WTC11 (cell line): ENCODE results near the gene KCTD11. TPM values are rescaled to one million over a fixed set of nuclear protein-coding genes. Genes with fewer than 3 reads are reported as not detected.
A peak's percentile ranks its signal among the peaks of the same experiment; 100 is the strongest.

Experiments
- ATAC-seq: fragments of 200-7000 bp; cut with Tn5 transposase; 2 replicates; pipeline ENCODE4 v1.10.0; 2021; ENCODE audit warnings: mild to moderate bottlenecking, moderate library complexity
- CTCF ChIA-PET: fragments of 300-600 bp; sonication (Branson Sonifier 250); formaldehyde crosslinking; loops from one replicate; lab custom pipeline; 2021; ENCODE audit warnings: antibody characterized with exemption; lab: Charles Lee
- POLR2A ChIA-PET: fragments of 350-600 bp; sonication (Branson Sonifier 250); formaldehyde crosslinking; loops from one replicate; lab custom pipeline; 2021; ENCODE audit warnings: antibody characterized with exemption; lab: Charles Lee
- DNase-seq: peaks from one replicate; pipeline ENCODE4 v3.0.0; 2021; ENCODE audit warnings: low spot score
- H3K27ac Mint-ChIP-seq: 2 replicates; pipeline ENCODE4 v1.8.0; 2021; ENCODE audit warnings: mixed read lengths
- H3K27me3 Mint-ChIP-seq: 2 replicates; pipeline ENCODE4 v1.8.0; 2021; ENCODE audit warnings: low read depth, mild to moderate bottlenecking, moderate library complexity, mixed read lengths
- H3K36me3 Mint-ChIP-seq: 2 replicates; pipeline ENCODE4 v1.8.0; 2021; ENCODE audit warnings: mixed read lengths
- H3K4me1 Mint-ChIP-seq: 2 replicates; pipeline ENCODE4 v1.8.0; 2022; ENCODE audit warnings: mixed read lengths
- H3K4me3 Mint-ChIP-seq: 2 replicates; pipeline ENCODE4 v1.8.0; 2021; ENCODE audit warnings: mild to moderate bottlenecking, moderate library complexity, mixed read lengths
- H3K9me3 Mint-ChIP-seq: 2 replicates; pipeline ENCODE4 v1.8.0; 2021; ENCODE audit warnings: mixed read lengths
- ARID4B ChIP-seq: sonication (generic); formaldehyde crosslinking; IDR thresholded peaks from 2 replicates; pipeline ENCODE4 v1.8.0; 2023; ENCODE audit warnings: missing genetic modification reagents, mild to moderate bottlenecking, borderline replicate concordance
- ATF1 ChIP-seq: sonication (generic); formaldehyde crosslinking; IDR thresholded peaks from 2 replicates; pipeline ENCODE4 v1.8.1; 2023; ENCODE audit warnings: mild to moderate bottlenecking, moderate library complexity, missing genetic modification reagents
- CDX4 ChIP-seq: fragments of 250-450 bp; sonication (Bioruptor Pico); IDR thresholded peaks from 2 replicates; pipeline ENCODE4 v1.9.0; 2021; ENCODE audit warnings: moderate library complexity, mild to moderate bottlenecking, inconsistent platforms, borderline replicate concordance
- ETV6 ChIP-seq: sonication (generic); formaldehyde crosslinking; IDR thresholded peaks from 2 replicates; pipeline ENCODE4 v1.8.1; 2022; ENCODE audit warnings: mild to moderate bottlenecking, missing genetic modification reagents
- FOXK1 ChIP-seq: sonication (generic); formaldehyde crosslinking; IDR thresholded peaks from 2 replicates; pipeline ENCODE4 v1.8.0; 2022; ENCODE audit warnings: mild to moderate bottlenecking, moderate library complexity, missing genetic modification reagents
- GRHL2 ChIP-seq: fragments of 250-450 bp; sonication (Bioruptor Pico); IDR thresholded peaks from 2 replicates; pipeline ENCODE4 v1.8.0; 2022; ENCODE audit warnings: mild to moderate bottlenecking, moderate library complexity; ENCODE audit not compliant: insufficient replicate concordance, severe bottlenecking
- GTF2I ChIP-seq: fragments of 250-450 bp; sonication (Bioruptor Pico); conservative IDR thresholded peaks from 2 replicates; pipeline ENCODE4 v1.4.0; 2021; ENCODE audit warnings: mild to moderate bottlenecking
- IRF2 ChIP-seq: sonication (generic); formaldehyde crosslinking; IDR thresholded peaks from 2 replicates; pipeline ENCODE4 v1.8.0; 2022; ENCODE audit warnings: low read depth, missing genetic modification reagents, borderline replicate concordance
- MXD4 ChIP-seq: fragments of 250-450 bp; sonication (Bioruptor Pico); IDR thresholded peaks from 2 replicates; pipeline ENCODE4 v1.8.0; 2021; ENCODE audit warnings: mild to moderate bottlenecking, moderate library complexity, borderline replicate concordance
- MYBL2 ChIP-seq: sonication (generic); formaldehyde crosslinking; IDR thresholded peaks from 2 replicates; pipeline ENCODE4 v1.8.1; 2023; ENCODE audit warnings: mild to moderate bottlenecking, moderate library complexity, missing genetic modification reagents
- NFATC4 ChIP-seq: fragments of 250-450 bp; sonication (Bioruptor Pico); IDR thresholded peaks from 2 replicates; pipeline ENCODE4 v1.9.0; 2021; ENCODE audit warnings: mild to moderate bottlenecking
- NR1H2 ChIP-seq: sonication (generic); formaldehyde crosslinking; IDR thresholded peaks from 2 replicates; pipeline ENCODE4 v1.9.0; 2021; ENCODE audit warnings: mild to moderate bottlenecking, moderate library complexity, missing genetic modification reagents
- TEAD1 ChIP-seq: sonication (generic); formaldehyde crosslinking; IDR thresholded peaks from 2 replicates; pipeline ENCODE4 v1.8.0; 2022; ENCODE audit warnings: mild to moderate bottlenecking, missing genetic modification reagents
- TEAD4 ChIP-seq: sonication (generic); formaldehyde crosslinking; IDR thresholded peaks from 2 replicates; pipeline ENCODE4 v1.8.0; 2022; ENCODE audit warnings: mild to moderate bottlenecking, missing genetic modification reagents
- ZBTB21 ChIP-seq: sonication (generic); formaldehyde crosslinking; IDR thresholded peaks from 2 replicates; pipeline ENCODE4 v1.8.1; 2023; ENCODE audit warnings: mild to moderate bottlenecking, missing genetic modification reagents, borderline replicate concordance
- ZNF281 ChIP-seq: sonication (generic); formaldehyde crosslinking; IDR thresholded peaks from 2 replicates; pipeline ENCODE4 v1.8.0; 2023; ENCODE audit warnings: mild to moderate bottlenecking, missing genetic modification reagents
- ZNF423 ChIP-seq: fragments of 250-450 bp; sonication (Bioruptor Pico); IDR thresholded peaks from 2 replicates; pipeline ENCODE4 v2.1.2; 2022; ENCODE audit warnings: mild to moderate bottlenecking, moderate library complexity
- total RNA-seq: library from RNA; stranded (reverse); gene quantifications from 3 replicates; pipeline ENCODE4 v1.2.3, GENCODE V29; 2021
- TF ChIP-seq, protein P1 (sequence below): sonication (generic); formaldehyde crosslinking; IDR thresholded peaks from 2 replicates; pipeline ENCODE4 v1.8.1; 2023; ENCODE audit warnings: mild to moderate bottlenecking, missing genetic modification reagents
- TF ChIP-seq, protein P2 (sequence below): sonication (generic); formaldehyde crosslinking; IDR thresholded peaks from 2 replicates; pipeline ENCODE4 v1.8.1; 2022; ENCODE audit warnings: mild to moderate bottlenecking, moderate library complexity, missing genetic modification reagents
- TF ChIP-seq, protein P3 (sequence below): sonication (generic); formaldehyde crosslinking; IDR thresholded peaks from 2 replicates; pipeline ENCODE4 v1.8.1; 2023; ENCODE audit warnings: mild to moderate bottlenecking, missing genetic modification reagents, moderate library complexity
- TF ChIP-seq, protein P4 (sequence below): sonication (generic); formaldehyde crosslinking; IDR thresholded peaks from 2 replicates; pipeline ENCODE4 v1.8.0; 2022; ENCODE audit warnings: mild to moderate bottlenecking, missing genetic modification reagents

KCTD11 gene
- total RNA-seq, 1 experiment from 2014 or later: 8.1 TPM

GRCh38 chr17:7327501-7327900 lies 24.5 kb upstream of the KCTD11 start (continued):
- TF ChIP-seq ARID4B (CRISPR knock-in tag): no peak
- TF ChIP-seq NR1H2 (CRISPR knock-in tag): no peak
- TF ChIP-seq IRF2 (CRISPR knock-in tag): no peak
- TF ChIP-seq TEAD1 (CRISPR knock-in tag): no peak
- no peak for TF ChIP-seq ZNF281 (CRISPR knock-in tag)

GRCh38 chr17:7328009-7328408 lies 24.0 kb upstream of the KCTD11 start:
- peak overlapping the region; percentile 93 for H3K4me3 Mint-ChIP-seq
- peaks cover 17% of the 10 kb centered on the region for H3K36me3 Mint-ChIP-seq
- DNase-seq: no peak
- ATAC-seq: no peak
- ChIA-PET CTCF (no interaction called here), POLR2A (no interaction called here)
- peaks cover 24% of the 10 kb centered on the region for H3K4me1 Mint-ChIP-seq
- H3K27ac Mint-ChIP-seq: peak overlapping the region; percentile 20; the same call in 1 of the 2 replicates
- no peak for TF ChIP-seq ZBTB21
- no peak for TF ChIP-seq GTF2I (CRISPR knock-in tag)
- TF ChIP-seq, protein P1, sequence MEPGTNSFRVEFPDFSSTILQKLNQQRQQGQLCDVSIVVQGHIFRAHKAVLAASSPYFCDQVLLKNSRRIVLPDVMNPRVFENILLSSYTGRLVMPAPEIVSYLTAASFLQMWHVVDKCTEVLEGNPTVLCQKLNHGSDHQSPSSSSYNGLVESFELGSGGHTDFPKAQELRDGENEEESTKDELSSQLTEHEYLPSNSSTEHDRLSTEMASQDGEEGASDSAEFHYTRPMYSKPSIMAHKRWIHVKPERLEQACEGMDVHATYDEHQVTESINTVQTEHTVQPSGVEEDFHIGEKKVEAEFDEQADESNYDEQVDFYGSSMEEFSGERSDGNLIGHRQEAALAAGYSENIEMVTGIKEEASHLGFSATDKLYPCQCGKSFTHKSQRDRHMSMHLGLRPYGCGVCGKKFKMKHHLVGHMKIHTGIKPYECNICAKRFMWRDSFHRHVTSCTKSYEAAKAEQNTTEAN (CRISPR knock-in tag): no peak
- no peak for TF ChIP-seq GRHL2
- no peak for TF ChIP-seq ETV6 (CRISPR knock-in tag)
- TF ChIP-seq CDX4 (CRISPR knock-in tag): no peak
- no peak for TF ChIP-seq TEAD1 (CRISPR knock-in tag)
- TF ChIP-seq ATF1 (CRISPR knock-in tag): no peak
- TF ChIP-seq FOXK1 (CRISPR knock-in tag): no peak
- no peak for TF ChIP-seq TEAD4 (CRISPR knock-in tag)
- no peak for TF ChIP-seq ZNF423 (CRISPR knock-in tag)
- no peak for TF ChIP-seq NFATC4
- TF ChIP-seq, protein P2, sequence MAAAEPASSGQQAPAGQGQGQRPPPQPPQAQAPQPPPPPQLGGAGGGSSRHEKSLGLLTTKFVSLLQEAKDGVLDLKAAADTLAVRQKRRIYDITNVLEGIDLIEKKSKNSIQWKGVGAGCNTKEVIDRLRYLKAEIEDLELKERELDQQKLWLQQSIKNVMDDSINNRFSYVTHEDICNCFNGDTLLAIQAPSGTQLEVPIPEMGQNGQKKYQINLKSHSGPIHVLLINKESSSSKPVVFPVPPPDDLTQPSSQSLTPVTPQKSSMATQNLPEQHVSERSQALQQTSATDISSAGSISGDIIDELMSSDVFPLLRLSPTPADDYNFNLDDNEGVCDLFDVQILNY (CRISPR knock-in tag): no peak
- TF ChIP-seq, protein P3, sequence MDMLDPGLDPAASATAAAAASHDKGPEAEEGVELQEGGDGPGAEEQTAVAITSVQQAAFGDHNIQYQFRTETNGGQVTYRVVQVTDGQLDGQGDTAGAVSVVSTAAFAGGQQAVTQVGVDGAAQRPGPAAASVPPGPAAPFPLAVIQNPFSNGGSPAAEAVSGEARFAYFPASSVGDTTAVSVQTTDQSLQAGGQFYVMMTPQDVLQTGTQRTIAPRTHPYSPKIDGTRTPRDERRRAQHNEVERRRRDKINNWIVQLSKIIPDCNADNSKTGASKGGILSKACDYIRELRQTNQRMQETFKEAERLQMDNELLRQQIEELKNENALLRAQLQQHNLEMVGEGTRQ (CRISPR knock-in tag): no peak
- TF ChIP-seq MXD4: no peak
- TF ChIP-seq MYBL2 (CRISPR knock-in tag): no peak
- TF ChIP-seq, protein P4, sequence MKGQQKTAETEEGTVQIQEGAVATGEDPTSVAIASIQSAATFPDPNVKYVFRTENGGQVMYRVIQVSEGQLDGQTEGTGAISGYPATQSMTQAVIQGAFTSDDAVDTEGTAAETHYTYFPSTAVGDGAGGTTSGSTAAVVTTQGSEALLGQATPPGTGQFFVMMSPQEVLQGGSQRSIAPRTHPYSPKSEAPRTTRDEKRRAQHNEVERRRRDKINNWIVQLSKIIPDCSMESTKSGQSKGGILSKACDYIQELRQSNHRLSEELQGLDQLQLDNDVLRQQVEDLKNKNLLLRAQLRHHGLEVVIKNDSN (CRISPR knock-in tag): no peak
- no peaks in the 10 kb centered on the region for H3K27me3 Mint-ChIP-seq
- no peaks in the 10 kb centered on the region for H3K9me3 Mint-ChIP-seq
